K562 (cell line): Measurements from ENCODE around the gene ZKSCAN7. TPM values are rescaled to one million over a fixed set of nuclear protein-coding genes. Genes with fewer than 3 reads are reported as not detected.

ENCODE experiments used
- ATAC-seq: fragments of 200-7000 bp; cut with Tn5 transposase; 3 replicates; pipeline ENCODE4 v1.9.1; 2020; ENCODE audit warnings: moderate library complexity
- BruUV-seq: library from RNA; stranded (reverse); fragments of 400-500 nt; replicated peaks from 2 replicates; lab custom pipeline; 2021; lab: Mats Ljungman, UMichigan
- CTCF ChIA-PET: fragments of 300-600 bp; formaldehyde crosslinking; extraction: SDS; loops from one replicate; lab custom pipeline; 2021; ENCODE audit warnings: low intra/inter-chr PET ratio; lab: Yijun Ruan, JAX
- POLR2A ChIA-PET: fragments of 300-600, 350-650 bp; sonication (Branson Sonifier 250); formaldehyde crosslinking; extraction: SDS; loops from one replicate; lab custom pipeline; 2021; ENCODE audit warnings: antibody characterized with exemption, inconsistent platforms; lab: Yijun Ruan, JAX
- DNase-seq, 4 experiments: peaks; one replicate each; pipeline versions ENCODE4 v3.0.0 to v3.0.0-alpha.2; 2011 to 2018; ENCODE audit warnings: low spot score in 3 of 4, mixed read lengths in 3 of 4; ENCODE audit errors: extremely low read depth in 1 of 4
- FAIRE-seq: peaks from 2 replicates; lab custom pipeline; 2011; peaks lifted over from hg19 to GRCh38; lab: Jason Lieb, UNC
- H2AFZ ChIP-seq: 2 replicates; pipeline ENCODE4 v1.6.0; 2011; ENCODE audit warnings: low read depth, low read length, control low read depth, inconsistent platforms
- H3K27ac ChIP-seq: fragments of 200-600 bp; 3 replicates; pipeline ENCODE4 v1.8.0; 2011; ENCODE audit warnings: low read depth, mild to moderate bottlenecking, control low read depth, inconsistent platforms, low read length, moderate library complexity, mixed read lengths; ENCODE audit errors: extremely low read depth
- H3K27me3 ChIP-seq, 2 experiments: fragments of 300-600 bp in 1 of 2; 2 replicates in 1 of 2; 3 replicates in 1 of 2; pipeline versions ENCODE4 v1.6.0 to v1.8.0; 2011; ENCODE audit warnings: inconsistent platforms in 2 of 2, low read length in 2 of 2, mild to moderate bottlenecking in 1 of 2, mixed read lengths in 1 of 2, moderate library complexity in 1 of 2; ENCODE audit not compliant: control insufficient read depth in 2 of 2, insufficient read depth in 2 of 2
- H3K36me3 ChIP-seq: fragments of 300-600 bp; 3 replicates; pipeline ENCODE4 v1.8.0; 2011; ENCODE audit warnings: mild to moderate bottlenecking, low read length, inconsistent platforms; ENCODE audit not compliant: control insufficient read depth, insufficient read depth
- H3K4me1 ChIP-seq, 2 experiments: fragments of 200-600 bp in 1 of 2; replicated peaks in 1 of 2; 2 replicates in 1 of 2; 3 replicates in 1 of 2; pipeline versions ENCODE4 v1.5.1 to v1.8.0; 2011; ENCODE audit warnings: inconsistent platforms in 2 of 2, low read length in 2 of 2, mild to moderate bottlenecking in 1 of 2, mixed read lengths in 1 of 2, moderate library complexity in 1 of 2; ENCODE audit not compliant: control insufficient read depth in 2 of 2, insufficient read depth in 2 of 2
- H3K4me2 ChIP-seq: 2 replicates; pipeline ENCODE4 v1.6.1; 2011; ENCODE audit warnings: low read length, control low read depth, inconsistent platforms, mixed read lengths; ENCODE audit not compliant: insufficient read depth
- H3K4me3 ChIP-seq: fragments of 200-600 bp; sonication (generic), shearing (Covaris generic); 2 replicates; pipeline ENCODE4 v1.5.1; 2016; ENCODE audit warnings: control low read depth, inconsistent platforms
- H3K79me2 ChIP-seq: fragments of 200-600 bp; 3 replicates; pipeline ENCODE4 v1.8.0; 2011; ENCODE audit warnings: low read length, inconsistent platforms; ENCODE audit not compliant: control insufficient read depth, insufficient read depth
- H3K9ac ChIP-seq, 2 experiments: 2 replicates each; pipeline versions ENCODE4 v1.6.0 to v1.6.1; 2011; ENCODE audit warnings: low read depth in 2 of 2, low read length in 2 of 2, control low read depth in 1 of 2, inconsistent platforms in 1 of 2, mild to moderate bottlenecking in 1 of 2, mixed read lengths in 1 of 2; ENCODE audit not compliant: insufficient read depth in 1 of 2
- H3K9me1 ChIP-seq: one replicate; pipeline ENCODE4 v1.6.0; 2011; ENCODE audit warnings: inconsistent platforms, mild to moderate bottlenecking, low read length, moderate library complexity; ENCODE audit not compliant: control insufficient read depth, insufficient read depth
- H3K9me3 ChIP-seq: replicated peaks from 2 replicates; pipeline ENCODE4 v1.5.1; 2011; ENCODE audit warnings: low read depth, low read length, inconsistent platforms; ENCODE audit not compliant: control insufficient read depth, insufficient read depth
- H4K20me1 ChIP-seq: replicated peaks from 2 replicates; pipeline ENCODE4 v1.6.1; 2011; ENCODE audit warnings: low read length, inconsistent platforms, mixed read lengths; ENCODE audit not compliant: control insufficient read depth, insufficient read depth
- BDP1 ChIP-seq: IDR thresholded peaks from 3 replicates; pipeline ENCODE4 v1.6.1; 2011; ENCODE audit not compliant: insufficient read length, insufficient read depth
- CC2D1A ChIP-seq: fragments of 450-650 bp; IDR thresholded peaks from 2 replicates; pipeline ENCODE4 v1.6.1; 2017; ENCODE audit warnings: mild to moderate bottlenecking
- FOXM1 ChIP-seq, 2 experiments: fragments of 450-650 bp in 1 of 2; sonication (generic) in 1 of 2; formaldehyde crosslinking in 1 of 2; IDR thresholded peaks; 2 replicates each; pipeline versions ENCODE4 v1.6.1 to v1.9.0; 2017 to 2022; ENCODE audit warnings: low read depth in 2 of 2, mild to moderate bottlenecking in 2 of 2, missing genetic modification reagents in 1 of 2, moderate library complexity in 1 of 2
- KHSRP ChIP-seq: fragments of 450-650 bp; IDR thresholded peaks from 2 replicates; pipeline ENCODE4 v1.6.1; 2017
- KLF10 ChIP-seq: fragments of 250-450 bp; sonication (Bioruptor Pico); IDR thresholded peaks from 2 replicates; pipeline ENCODE4 v1.6.1; 2021; ENCODE audit warnings: matching md5 sums
- MTA3 ChIP-seq: fragments of 450-650 bp; formaldehyde crosslinking; IDR thresholded peaks from 2 replicates; pipeline ENCODE4 v1.6.1; 2017; ENCODE audit warnings: mild to moderate bottlenecking, borderline replicate concordance
- XRCC4 ChIP-seq: IDR thresholded peaks from one replicate; pipeline ENCODE4 v1.6.1; 2011; ENCODE audit not compliant: insufficient read depth, insufficient read length; ENCODE audit errors: extremely low read depth
- ZNF324 ChIP-seq: fragments of 250-450 bp; sonication (Bioruptor Pico); IDR thresholded peaks from 2 replicates; pipeline ENCODE4 v1.4.0; 2020; ENCODE audit warnings: mild to moderate bottlenecking
- WGBS: fragments of 100-300 bp; shearing (Covaris generic); methylation state at CpG from one replicate; pipeline ENCODE4 v1.1.6; 2016; ENCODE audit warnings: low coverage, mixed read lengths; ENCODE audit not compliant: insufficient coverage; ENCODE audit errors: missing lambda C conversion rate; 5-methylcytosine and 5-hydroxymethylcytosine counted together
- in situ Hi-C: fragments of 300-500 bp; cut with MboI; formaldehyde crosslinking; loops from 4 replicates; pipeline ENCODE4 v1.15.0; 2018; ENCODE audit warnings: inconsistent platforms, mixed read lengths
- intact Hi-C: fragments of 100-400 bp; cut with micrococcal nuclease; formaldehyde crosslinking; loops from 2 replicates; pipeline ENCODE4 v1.14.2; 2022
- polyA plus RNA-seq, 8 experiments: library from polyadenylated mRNA; depleted of rRNA in 4 of 8; stranded (reverse) in 5 of 8; unstranded in 3 of 8; fragments of >200 nt; fragmentation: Nextera tagmentation in 2 of 8; fragmentation: Illumina TruSeq in 1 of 8; extraction: Ambion mirVana in 2 of 8; extraction: Trizol in 1 of 8; gene quantifications; 2 replicates each; pipeline versions ENCODE4 v1.2.1 to v1.2.3, GENCODE V29; 2011 to 2014; ENCODE audit warnings: inconsistent platforms in 1 of 8, missing spikeins in 1 of 8
- total RNA-seq, 7 experiments: library from RNA; depleted of rRNA in 6 of 7; stranded (reverse); fragments of >200 nt in 6 of 7; fragmentation: Illumina TruSeq in 2 of 7; extraction: Trizol in 2 of 7; gene quantifications; 2 replicates each; pipeline versions ENCODE4 v1.2.1 to v1.2.3, GENCODE V29; 2011 to 2021; ENCODE audit warnings: low replicate concordance in 1 of 7
- TF ChIP-seq, protein P1 (sequence below): sonication (generic); formaldehyde crosslinking; IDR thresholded peaks from 2 replicates; pipeline ENCODE4 v1.8.1; 2022; ENCODE audit warnings: missing genetic modification reagents

Gene ZKSCAN7
- total and polyA plus RNA-seq, 9 of the 15 experiments (the other 6 are each of a cell fraction or from before 2014, with no cell fraction given) = not detected

DNA sequence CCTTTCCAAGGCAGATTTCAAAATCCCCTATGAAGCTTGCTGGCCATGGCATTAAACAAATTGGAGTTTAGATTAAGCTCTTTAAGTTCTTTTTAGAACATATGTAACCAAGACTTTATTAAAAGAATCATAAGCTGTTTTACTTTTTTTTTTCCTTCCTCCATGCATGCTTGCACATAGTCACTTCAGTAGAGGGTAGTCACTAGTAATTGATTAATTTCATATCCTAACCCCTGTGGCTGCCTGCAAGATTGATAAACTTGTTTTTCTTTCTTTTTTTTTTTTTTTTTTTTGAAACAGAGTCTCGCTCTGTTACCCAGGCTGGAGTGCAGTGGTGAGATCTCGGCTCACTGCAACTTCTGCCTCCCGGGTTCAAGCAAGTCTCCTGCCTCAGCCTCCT, 33.3 kb upstream of the ZKSCAN7 start:
- ChIA-PET CTCF (no interaction called here), POLR2A (interaction anchor here (0.6 to 0.7 kb wide), 2 partner anchors 11 to 508 kb away, joined by 3 read pairs; no protein-coding TSS in a partner anchor)
- Histone ChIP-seq H3K9ac (no peak overlapping the region), H3K27me3 (no peaks in the 10 kb centered on the region; a peak in 1 of 5 replicates), H3K36me3 (no peaks in the 10 kb centered on the region), H3K9me3 (0 out of 2 replicates have a peak, but pooled peaks cover 3% of the 10 kb centered on the region), H4K20me1 (no peaks in the 10 kb centered on the region; the same call in 1 of the 2 replicates), H3K79me2 (no peaks in the 10 kb centered on the region), H2AFZ (no peak overlapping the region), H3K4me1 (peaks cover 4 to 16% of the 10 kb centered on the region in 2 experiments; a peak in 4 of 5 replicates), H3K9me1 (no peaks in the 10 kb centered on the region), H3K27ac (no peak overlapping the region), H3K4me2 (no peak overlapping the region), H3K4me3 (no peak overlapping the region)
- no peak for ATAC-seq
- intact Hi-C loops = no loop called here
- 52% methylated on average over 2 of the region's 3 CpGs for WGBS
- no peak for DNase-seq
- TF ChIP-seq MTA3 = no peak
- no peak for TF ChIP-seq ZNF324 (CRISPR knock-in tag)
- TF ChIP-seq BDP1 = no peak
- TF ChIP-seq FOXM1 (IDR thresholded peaks at IDR 0.05; ENCODE audit: low read depth) = no peak
- TF ChIP-seq FOXM1 (CRISPR knock-in tag; IDR thresholded peaks at IDR 0.05; ENCODE audit: low read depth) = no peak
- TF ChIP-seq XRCC4 = no peak
- TF ChIP-seq CC2D1A = no peak
- no peak for TF ChIP-seq KLF10 (CRISPR knock-in tag)
- TF ChIP-seq, protein P1, sequence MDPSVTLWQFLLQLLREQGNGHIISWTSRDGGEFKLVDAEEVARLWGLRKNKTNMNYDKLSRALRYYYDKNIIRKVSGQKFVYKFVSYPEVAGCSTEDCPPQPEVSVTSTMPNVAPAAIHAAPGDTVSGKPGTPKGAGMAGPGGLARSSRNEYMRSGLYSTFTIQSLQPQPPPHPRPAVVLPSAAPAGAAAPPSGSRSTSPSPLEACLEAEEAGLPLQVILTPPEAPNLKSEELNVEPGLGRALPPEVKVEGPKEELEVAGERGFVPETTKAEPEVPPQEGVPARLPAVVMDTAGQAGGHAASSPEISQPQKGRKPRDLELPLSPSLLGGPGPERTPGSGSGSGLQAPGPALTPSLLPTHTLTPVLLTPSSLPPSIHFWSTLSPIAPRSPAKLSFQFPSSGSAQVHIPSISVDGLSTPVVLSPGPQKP (CRISPR knock-in tag) = no peak
- TF ChIP-seq KHSRP = no peak
- FAIRE-seq = no peak
- BruUV-seq = no TSS peak
- in situ Hi-C loops = no loop called here
